HCT116 (cell line): ENCODE results near the gene CFAP58. TPM values are rescaled to one million over a fixed set of nuclear protein-coding genes. Genes with fewer than 3 reads are reported as not detected.

Experiments used
- ATAC-seq: fragments of 200-7000 bp; cut with Tn5 transposase; 2 replicates; pipeline ENCODE4 v1.9.1; 2020; ENCODE audit warnings: mild to moderate bottlenecking, moderate library complexity
- BruUV-seq: library from RNA; stranded (reverse); fragments of 400-500 nt; replicated peaks from 2 replicates; lab custom pipeline; 2021; lab: Mats Ljungman, UMichigan
- CTCF ChIA-PET: fragments of 300-600 bp; sonication (Branson Sonifier 250); formaldehyde crosslinking; loops from one replicate; lab custom pipeline; 2021; ENCODE audit warnings: antibody characterized with exemption; lab: Charles Lee
- POLR2A ChIA-PET: fragments of 300-600, 350-600 bp; sonication (Branson Sonifier 250); formaldehyde crosslinking; loops from one replicate; lab custom pipeline; 2021; ENCODE audit warnings: antibody characterized with exemption; lab: Charles Lee
- RAD21 ChIA-PET, 2 experiments: fragments of 300-600 bp; sonication (Branson Sonifier 250); formaldehyde crosslinking; loops; one replicate each; lab custom pipeline; 2023; ENCODE audit warnings: low total read pairs in 2 of 2; ENCODE audit not compliant: uncharacterized antibody in 2 of 2, unreplicated experiment in 2 of 2, low non-redundant PET in 1 of 2; lab: Charles Lee
- DNase-seq: peaks from one replicate; pipeline ENCODE4 v3.0.0-alpha.2; 2010; ENCODE audit warnings: low read depth, low spot score
- H2AFZ ChIP-seq: fragments of 200-600 bp; shearing (Covaris generic), sonication (generic); 2 replicates; pipeline ENCODE4 v1.6.1; 2017; ENCODE audit warnings: low read depth, mixed run types, mixed read lengths, antibody characterized with exemption, low read length; ENCODE audit not compliant: poor library complexity, severe bottlenecking
- H3K27ac ChIP-seq: 2 replicates; pipeline ENCODE4 v1.5.1; 2012; ENCODE audit warnings: low read depth, low read length
- H3K27me3 ChIP-seq: fragments of 200-600 bp; sonication (generic); 2 replicates; pipeline ENCODE4 v1.6.1; 2016; ENCODE audit warnings: mixed run types, low read length, mixed read lengths; ENCODE audit not compliant: insufficient read depth
- H3K36me3 ChIP-seq, 2 experiments: fragments of 200-500 bp in 1 of 2; fragments of 200-600 bp in 1 of 2; sonication (Bioruptor generic) in 1 of 2; sonication (generic) in 1 of 2; 2 replicates each; pipeline versions ENCODE4 v1.5.1 to v1.6.1; 2014 to 2016; ENCODE audit warnings: low read length in 2 of 2, inconsistent platforms in 1 of 2, mixed read lengths in 1 of 2, mixed run types in 1 of 2; ENCODE audit not compliant: insufficient read depth in 2 of 2, control insufficient read depth in 1 of 2
- H3K4me1 ChIP-seq, 2 experiments: fragments of 200-600 bp in 1 of 2; sonication (generic) in 1 of 2; 2 replicates each; pipeline versions ENCODE4 v1.5.1 to v1.6.1; 2012 to 2017; ENCODE audit warnings: low read length in 2 of 2, inconsistent platforms in 1 of 2, mild to moderate bottlenecking in 1 of 2, mixed read lengths in 1 of 2, mixed run types in 1 of 2, moderate library complexity in 1 of 2; ENCODE audit not compliant: insufficient read depth in 2 of 2, control insufficient read depth in 1 of 2
- H3K4me2 ChIP-seq: fragments of 200-600 bp; sonication (generic); 2 replicates; pipeline ENCODE4 v1.6.1; 2017; ENCODE audit warnings: mixed run types, low read length, mixed read lengths
- H3K4me3 ChIP-seq, 2 experiments: fragments of 200-600 bp in 1 of 2; sonication (generic) in 1 of 2; replicated peaks in 1 of 2; 2 replicates each; pipeline ENCODE4 v1.5.1; 2011 to 2016; ENCODE audit warnings: low read length in 2 of 2, control low read depth in 1 of 2, low read depth in 1 of 2, mild to moderate bottlenecking in 1 of 2, mixed read lengths in 1 of 2, mixed run types in 1 of 2
- H3K79me2 ChIP-seq: fragments of 200-600 bp; sonication (generic); 2 replicates; pipeline ENCODE4 v1.6.1; 2017; ENCODE audit warnings: mild to moderate bottlenecking, mixed run types, low read length, moderate library complexity, mixed read lengths; ENCODE audit not compliant: insufficient read depth
- H3K9ac ChIP-seq: fragments of 200-600 bp; sonication (generic); 2 replicates; pipeline ENCODE4 v1.6.1; 2016; ENCODE audit warnings: low read length, mixed read lengths
- H3K9me2 ChIP-seq: fragments of 200-600 bp; sonication (generic), shearing (Covaris generic); 2 replicates; pipeline ENCODE4 v1.6.1; 2017; ENCODE audit warnings: mixed run types, mild to moderate bottlenecking, moderate library complexity; ENCODE audit not compliant: insufficient read depth
- H3K9me3 ChIP-seq, 2 experiments: fragments of 200-500 bp in 1 of 2; fragments of 200-600 bp in 1 of 2; sonication (Bioruptor generic) in 1 of 2; sonication (generic) in 1 of 2; 2 replicates each; pipeline ENCODE4 v1.6.1; 2014 to 2017; ENCODE audit warnings: low read length in 2 of 2, mixed read lengths in 2 of 2, inconsistent platforms in 1 of 2, low read depth in 1 of 2, mild to moderate bottlenecking in 1 of 2, mixed run types in 1 of 2, moderate library complexity in 1 of 2; ENCODE audit not compliant: control insufficient read depth in 1 of 2, insufficient read depth in 1 of 2
- H4K20me1 ChIP-seq: fragments of 200-600 bp; sonication (generic), shearing (Covaris generic); 2 replicates; pipeline ENCODE4 v1.6.1; 2017; ENCODE audit warnings: mixed run types, mild to moderate bottlenecking, moderate library complexity; ENCODE audit not compliant: insufficient read depth
- CBX3 ChIP-seq: IDR thresholded peaks from 2 replicates; pipeline ENCODE4 v1.6.1; 2012; ENCODE audit warnings: low read depth
- CEBPB ChIP-seq: IDR thresholded peaks from 2 replicates; pipeline ENCODE4 v1.6.1; 2012; ENCODE audit warnings: low read depth
- ELF1 ChIP-seq: IDR thresholded peaks from 2 replicates; pipeline ENCODE4 v1.6.1; 2012; ENCODE audit warnings: low read depth, borderline replicate concordance
- EZH2 ChIP-seq: fragments of 200-600 bp; sonication (generic); IDR thresholded peaks from 2 replicates; pipeline ENCODE4 v1.6.1; 2017; ENCODE audit warnings: antibody characterized with exemption, mixed run types
- EZH2phosphoT487 ChIP-seq: fragments of 200-600 bp; IDR thresholded peaks from 2 replicates; pipeline ENCODE4 v1.6.1; 2018; ENCODE audit warnings: antibody characterized with exemption, borderline replicate concordance
- JUND ChIP-seq: IDR thresholded peaks from 2 replicates; pipeline ENCODE4 v1.6.1; 2012
- MAX ChIP-seq: IDR thresholded peaks from 2 replicates; pipeline ENCODE4 v1.6.1; 2012
- POLR2A ChIP-seq: IDR thresholded peaks from 2 replicates; pipeline ENCODE4 v1.7.0; 2011; ENCODE audit warnings: borderline replicate concordance; ENCODE audit not compliant: insufficient read depth, insufficient read length; ENCODE audit errors: extremely low read depth
- POLR2AphosphoS5 ChIP-seq: IDR thresholded peaks from 2 replicates; pipeline ENCODE4 v1.6.1; 2011; ENCODE audit warnings: mild to moderate bottlenecking, low read depth, low read length, moderate library complexity
- RAD21 ChIP-seq: IDR thresholded peaks from 2 replicates; pipeline ENCODE4 v1.6.1; 2012; ENCODE audit warnings: low read depth, mild to moderate bottlenecking
- SIN3A ChIP-seq: IDR thresholded peaks from 2 replicates; pipeline ENCODE4 v1.6.1; 2012; ENCODE audit warnings: low read depth
- SP1 ChIP-seq: IDR thresholded peaks from 2 replicates; pipeline ENCODE4 v1.6.1; 2012; ENCODE audit warnings: low read depth
- SRF ChIP-seq: IDR thresholded peaks from 2 replicates; pipeline ENCODE4 v1.6.1; 2012; ENCODE audit warnings: low read depth
- TCF7L2 ChIP-seq: IDR thresholded peaks from 2 replicates; pipeline ENCODE4 v1.7.0; 2011; ENCODE audit warnings: borderline replicate concordance, inconsistent platforms; ENCODE audit not compliant: insufficient read depth, insufficient read length; ENCODE audit errors: extremely low read depth
- intact Hi-C: fragments of 100-400 bp; cut with micrococcal nuclease; formaldehyde crosslinking; loops from 2 replicates; pipeline ENCODE4 v1.10.0; 2022
- total RNA-seq: library from RNA; stranded (reverse); gene quantifications from one replicate; pipeline ENCODE4 v1.2.1, GENCODE V29; 2021; ENCODE audit not compliant: unreplicated experiment

CFAP58 gene
- total RNA-seq, 1 experiment from 2014 or later, result 0.91 TPM

- DNase-seq (no peak), ATAC-seq (no peak)
- no peaks in the 10 kb centered on the region for H3K4me1 ChIP-seq
- peaks cover 50% of the 10 kb centered on the region for H3K27me3 ChIP-seq
- H2AFZ ChIP-seq, result no peak overlapping the region
- no peak overlapping the region for H3K9ac ChIP-seq
- H3K79me2 ChIP-seq, result no peaks in the 10 kb centered on the region
- no peak overlapping the region for H3K4me3 ChIP-seq
- CTCF ChIA-PET, result no interaction called here
- intact Hi-C loops, result no loop called here
- no peak for TF ChIP-seq RAD21
- TF ChIP-seq ELF1, result no peak
- no peak for TF ChIP-seq EZH2phosphoT487
- no peak for TF ChIP-seq SP1
- no peak for TF ChIP-seq EZH2
- no peak for TF ChIP-seq SIN3A
- no peaks in the 10 kb centered on the region for H3K9me3 ChIP-seq
- POLR2A ChIA-PET, result no interaction called here
- no peak overlapping the region for H3K4me2 ChIP-seq
- H4K20me1 ChIP-seq, result no peaks in the 10 kb centered on the region
- H3K36me3 ChIP-seq, result no peaks in the 10 kb centered on the region
- BruUV-seq, result no TSS peak
- RAD21 ChIA-PET, result no interaction called here
- H3K9me2 ChIP-seq, result no peaks in the 10 kb centered on the region
- H3K27ac ChIP-seq, result no peak overlapping the region
Measured at GRCh38 chr10:104479906-104480593, 126.4 kb downstream of the CFAP58 start.

- Histone ChIP-seq H3K27ac (no peak overlapping the region), H3K27me3 (peaks cover 43% of the 10 kb centered on the region), H3K9me3 (no peaks in the 10 kb centered on the region), H4K20me1 (no peaks in the 10 kb centered on the region), H3K4me1 (no peaks in the 10 kb centered on the region), H3K36me3 (no peaks in the 10 kb centered on the region), H3K79me2 (no peaks in the 10 kb centered on the region), H3K4me3 (no peak overlapping the region), H3K9me2 (no peaks in the 10 kb centered on the region), H2AFZ (no peak overlapping the region), H3K4me2 (no peak overlapping the region), H3K9ac (no peak overlapping the region)
- DNase-seq (no peak), ATAC-seq (no peak)
- RAD21 ChIA-PET, result no interaction called here
- intact Hi-C loops, result no loop called here
- POLR2A ChIA-PET, result no interaction called here
- no TSS peak for BruUV-seq
- TF ChIP-seq POLR2AphosphoS5 (no peak), TCF7L2 (no peak), POLR2A (no peak), CBX3 (no peak), SP1 (no peak), ELF1 (no peak), RAD21 (no peak), SRF (no peak), CEBPB (no peak), JUND (no peak), SIN3A (no peak), MAX (no peak)
- CTCF ChIA-PET, result no interaction called here
Measured at GRCh38 chr10:104480797-104481196, 127.2 kb downstream of the CFAP58 start.
